ENCODE results near the gene LRRK1.

LRRK1 gene

DNA sequence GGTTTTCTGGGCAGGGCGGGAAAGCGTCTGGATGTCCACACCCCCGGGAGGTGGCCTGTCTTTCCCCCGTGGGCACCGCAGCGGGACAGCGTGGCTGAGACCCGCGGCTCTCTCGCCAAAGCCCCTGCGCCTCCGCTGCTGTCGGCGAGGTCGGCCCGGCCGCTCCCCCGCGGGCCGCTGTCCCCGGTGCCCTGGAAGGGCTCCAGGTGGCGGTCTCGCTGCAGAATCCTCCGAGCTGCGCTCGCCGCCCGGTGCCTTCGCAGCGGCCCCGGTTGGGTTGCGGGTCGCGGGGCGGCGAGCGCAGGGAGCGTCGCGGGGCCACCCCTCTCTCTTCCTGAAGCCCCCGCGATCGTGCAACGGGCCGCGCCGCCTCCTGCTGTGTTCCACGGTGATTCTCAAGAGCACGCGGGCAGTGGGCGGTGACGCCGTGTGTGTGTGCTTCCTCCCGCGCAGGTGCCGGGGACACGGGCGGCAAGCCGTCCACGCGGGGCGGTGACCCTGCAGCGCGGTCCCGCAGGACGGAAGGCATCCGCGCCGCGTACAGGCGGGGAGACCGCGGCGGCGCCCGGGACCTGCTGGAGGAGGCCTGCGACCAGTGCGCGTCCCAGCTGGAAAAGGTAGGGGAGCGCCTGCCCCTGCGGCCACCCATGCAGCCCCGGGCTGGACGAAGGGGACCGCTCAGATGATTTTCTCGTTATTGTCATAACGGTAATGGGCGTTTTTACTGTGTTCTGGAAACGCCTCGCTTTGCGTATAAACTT is 54.4 kb downstream of the LRRK1 start:
- peak overlapping the region; percentile 96 for H3K4me2 ChIP-seq (ENCODE audit: low read length, poor library complexity, severe bottlenecking)
- no peak overlapping the region for H2BK12ac ChIP-seq (ENCODE audit: low read length in 2 of 2)
- no peak overlapping the region for H4K91ac ChIP-seq (ENCODE audit: low read length)
- no peak overlapping the region for H4K8ac ChIP-seq (ENCODE audit: low read length)
- no peak overlapping the region for H2BK15ac ChIP-seq (ENCODE audit: low read depth, poor library complexity, severe bottlenecking)
- H3K18ac ChIP-seq (ENCODE audit: low read depth in 1 of 2, low read length in 2 of 2): no peak overlapping the region
- H3K27me3 ChIP-seq (ENCODE audit: control insufficient read depth in 1 of 2, insufficient read depth in 1 of 2, low read length in 2 of 2): peaks cover 0 to 48% of the 10 kb centered on the region in 2 experiments
- no peak overlapping the region for H3K4ac ChIP-seq (ENCODE audit: low read depth in 1 of 2, low read length in 2 of 2)
- H2AFZ ChIP-seq (ENCODE audit: low read depth, low read length): no peak overlapping the region
- DNase-seq: peak; percentile 10
- no peak overlapping the region for H2BK120ac ChIP-seq (ENCODE audit: low read depth, low read length)
- H3K79me1 ChIP-seq (replicated peaks; ENCODE audit: low read length, poor library complexity, severe bottlenecking): no peaks in the 10 kb centered on the region
- H3K23ac ChIP-seq (ENCODE audit: low read length in 2 of 2): peak overlapping the region in 1 of 2 experiments; percentile 78
- H2AK5ac ChIP-seq (ENCODE audit: low read length, severe bottlenecking): no peak overlapping the region
- H3K14ac ChIP-seq (ENCODE audit: low read length in 2 of 2): peak overlapping the region in 1 of 2 experiments; percentile 83
- H3K4me1 ChIP-seq (ENCODE audit: control insufficient read depth, insufficient read depth, low read depth, low read length): peaks cover 10% of the 10 kb centered on the region
- WGBS: under 1% methylated on average over 83 of the region's 90 CpGs
- no peak overlapping the region for H3K27ac ChIP-seq (ENCODE audit: low read length, poor library complexity, severe bottlenecking)
- no peak overlapping the region for H3K9ac ChIP-seq (ENCODE audit: low read length)
- peak overlapping the region; percentile 49 to 59 for H3K4me3 ChIP-seq (ENCODE audit: insufficient read depth in 1 of 2, low read depth in 1 of 2, low read length in 2 of 2)
- no peak overlapping the region for H2BK5ac ChIP-seq (ENCODE audit: low read depth, low read length, poor library complexity, severe bottlenecking)
- no peaks in the 10 kb centered on the region for H3K9me3 ChIP-seq (ENCODE audit: control insufficient read depth, low read length)
- peaks cover 2 to 6% of the 10 kb centered on the region in 2 experiments for H3K36me3 ChIP-seq (ENCODE audit: control insufficient read depth in 1 of 2, insufficient read depth in 2 of 2, low read depth in 1 of 2, low read length in 2 of 2)

DNA sequence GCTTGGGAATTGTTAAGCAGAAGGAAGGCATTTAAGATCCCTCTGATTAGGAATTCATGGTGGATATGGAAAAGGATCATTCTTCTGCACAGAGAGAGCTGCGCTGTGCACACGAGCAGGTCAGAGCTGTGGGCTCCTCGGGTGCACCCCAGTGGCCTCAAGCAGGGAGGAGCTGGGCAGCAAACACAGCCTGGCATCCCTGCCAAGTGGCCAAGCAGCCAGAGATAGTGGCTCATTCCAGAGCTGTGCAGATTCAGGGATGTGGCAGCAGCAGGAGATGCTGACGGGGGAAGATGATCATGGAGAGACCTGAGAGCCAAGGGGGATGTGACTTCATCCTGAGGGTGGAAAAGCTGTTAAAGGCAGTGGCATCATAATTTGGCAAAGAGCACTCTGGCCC is 55.9 kb downstream of the LRRK1 start:
- Histone ChIP-seq H2BK12ac (ENCODE audit: low read length in 2 of 2) (no peak overlapping the region), H3K9ac (ENCODE audit: low read length) (no peak overlapping the region), H3K23ac (ENCODE audit: low read length in 2 of 2) (no peak overlapping the region), H4K91ac (ENCODE audit: low read length) (no peak overlapping the region), H2AFZ (ENCODE audit: low read depth, low read length) (no peak overlapping the region), H3K4me3 (ENCODE audit: insufficient read depth in 1 of 2, low read depth in 1 of 2, low read length in 2 of 2) (no peak overlapping the region), H3K9me3 (ENCODE audit: control insufficient read depth, low read length) (no peaks in the 10 kb centered on the region), H3K4me1 (ENCODE audit: control insufficient read depth, insufficient read depth, low read depth, low read length) (peaks cover 10% of the 10 kb centered on the region), H3K4me2 (ENCODE audit: low read length, poor library complexity, severe bottlenecking) (no peak overlapping the region), H3K27ac (ENCODE audit: low read length, poor library complexity, severe bottlenecking) (no peak overlapping the region), H3K27me3 (ENCODE audit: control insufficient read depth in 1 of 2, insufficient read depth in 1 of 2, low read length in 2 of 2) (peaks cover 0 to 48% of the 10 kb centered on the region in 2 experiments), H3K18ac (ENCODE audit: low read depth in 1 of 2, low read length in 2 of 2) (no peak overlapping the region), H3K14ac (ENCODE audit: low read length in 2 of 2) (no peak overlapping the region), H3K79me1 (replicated peaks; ENCODE audit: low read length, poor library complexity, severe bottlenecking) (no peaks in the 10 kb centered on the region), H2BK15ac (ENCODE audit: low read depth, poor library complexity, severe bottlenecking) (no peak overlapping the region), H2BK5ac (ENCODE audit: low read depth, low read length, poor library complexity, severe bottlenecking) (no peak overlapping the region), H2BK120ac (ENCODE audit: low read depth, low read length) (no peak overlapping the region), H3K4ac (ENCODE audit: low read depth in 1 of 2, low read length in 2 of 2) (no peak overlapping the region), H4K8ac (ENCODE audit: low read length) (no peak overlapping the region), H3K36me3 (ENCODE audit: control insufficient read depth in 1 of 2, insufficient read depth in 2 of 2, low read depth in 1 of 2, low read length in 2 of 2) (peaks cover 2 to 6% of the 10 kb centered on the region in 2 experiments), H2AK5ac (ENCODE audit: low read length, severe bottlenecking) (no peak overlapping the region)
- no peak for DNase-seq
- WGBS: 67% methylated on average over 4 of the region's 4 CpGs

DNA sequence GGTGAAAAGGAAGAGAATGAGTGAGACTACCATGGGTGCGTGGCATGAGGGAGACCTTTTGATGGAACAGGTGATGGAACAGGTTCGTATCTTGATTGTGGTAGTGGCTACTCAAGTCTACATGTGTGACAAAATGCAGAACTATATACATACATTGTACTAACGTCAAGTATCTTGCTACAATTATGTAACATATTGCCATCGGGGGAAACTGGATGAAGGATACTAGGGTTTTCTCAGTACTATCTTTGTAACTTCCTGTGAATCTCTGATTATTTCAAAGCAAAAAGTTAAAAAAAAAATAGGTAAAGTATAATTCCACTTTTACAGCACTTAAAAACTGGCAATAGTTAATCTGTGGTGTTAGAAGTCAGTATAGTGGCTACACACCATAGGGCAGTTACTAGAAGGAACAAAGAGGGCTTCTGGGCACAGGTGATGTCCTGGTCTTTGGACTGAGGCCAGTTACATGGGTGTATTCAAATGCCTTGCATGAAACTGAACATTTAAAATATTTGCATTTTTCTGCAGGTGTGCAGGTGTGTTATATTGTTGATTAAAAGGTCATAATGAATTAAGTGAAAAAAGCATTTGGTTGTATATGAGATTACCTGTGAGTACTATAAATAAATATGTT is 61.4 kb downstream of the LRRK1 start:
- Histone ChIP-seq H2BK12ac (ENCODE audit: low read length in 2 of 2) (no peak overlapping the region), H4K91ac (ENCODE audit: low read length) (no peak overlapping the region), H2AFZ (ENCODE audit: low read depth, low read length) (no peak overlapping the region), H4K8ac (ENCODE audit: low read length) (no peak overlapping the region), H3K23ac (ENCODE audit: low read length in 2 of 2) (no peak overlapping the region), H2BK5ac (ENCODE audit: low read depth, low read length, poor library complexity, severe bottlenecking) (no peak overlapping the region), H3K18ac (ENCODE audit: low read depth in 1 of 2, low read length in 2 of 2) (no peak overlapping the region), H3K4me1 (ENCODE audit: control insufficient read depth, insufficient read depth, low read depth, low read length) (no peaks in the 10 kb centered on the region), H2BK15ac (ENCODE audit: low read depth, poor library complexity, severe bottlenecking) (no peak overlapping the region), H3K27me3 (ENCODE audit: control insufficient read depth in 1 of 2, insufficient read depth in 1 of 2, low read length in 2 of 2) (peaks cover 0 to 10% of the 10 kb centered on the region in 2 experiments), H3K4ac (ENCODE audit: low read depth in 1 of 2, low read length in 2 of 2) (no peak overlapping the region), H3K79me1 (replicated peaks; ENCODE audit: low read length, poor library complexity, severe bottlenecking) (no peaks in the 10 kb centered on the region), H3K27ac (ENCODE audit: low read length, poor library complexity, severe bottlenecking) (no peak overlapping the region), H3K4me3 (ENCODE audit: insufficient read depth in 1 of 2, low read depth in 1 of 2, low read length in 2 of 2) (no peak overlapping the region), H3K9ac (ENCODE audit: low read length) (no peak overlapping the region), H3K36me3 (ENCODE audit: control insufficient read depth in 1 of 2, insufficient read depth in 2 of 2, low read depth in 1 of 2, low read length in 2 of 2) (peaks cover 0 to 20% of the 10 kb centered on the region in 2 experiments), H2AK5ac (ENCODE audit: low read length, severe bottlenecking) (no peak overlapping the region), H2BK120ac (ENCODE audit: low read depth, low read length) (no peak overlapping the region), H3K4me2 (ENCODE audit: low read length, poor library complexity, severe bottlenecking) (no peak overlapping the region), H3K9me3 (ENCODE audit: control insufficient read depth, low read length) (peaks cover 5% of the 10 kb centered on the region), H3K14ac (ENCODE audit: low read length in 2 of 2) (no peak overlapping the region)
- DNase-seq: no peak
- WGBS: no CpG with 5 or more reads among the region's 4 CpGs

DNA sequence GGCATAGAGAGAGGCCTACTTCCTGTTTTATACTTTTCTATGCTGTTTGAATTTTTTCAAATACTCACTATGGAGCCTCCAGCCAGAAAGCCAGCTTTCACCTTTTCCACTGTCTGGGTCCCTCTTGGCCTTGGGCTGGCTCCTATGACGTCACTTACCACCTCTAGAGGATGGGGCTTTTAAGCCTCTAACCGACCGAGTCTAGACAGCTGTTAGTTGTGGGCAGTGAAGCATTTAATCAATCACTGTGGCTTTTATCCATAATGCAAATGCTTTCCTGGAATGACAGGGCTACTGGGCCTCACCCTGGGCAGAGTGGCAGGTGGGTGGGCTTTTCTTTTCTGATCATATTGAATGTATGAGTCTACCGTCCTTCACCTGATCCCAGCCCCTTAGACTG is 61.9 kb downstream of the LRRK1 start:
- H3K4me2 ChIP-seq (ENCODE audit: low read length, poor library complexity, severe bottlenecking): no peak overlapping the region
- H3K14ac ChIP-seq (ENCODE audit: low read length in 2 of 2): no peak overlapping the region
- H2AK5ac ChIP-seq (ENCODE audit: low read length, severe bottlenecking): no peak overlapping the region
- H3K9ac ChIP-seq (ENCODE audit: low read length): no peak overlapping the region
- no peak overlapping the region for H4K91ac ChIP-seq (ENCODE audit: low read length)
- H3K9me3 ChIP-seq (ENCODE audit: control insufficient read depth, low read length): peaks cover 5% of the 10 kb centered on the region
- H3K27me3 ChIP-seq (ENCODE audit: control insufficient read depth in 1 of 2, insufficient read depth in 1 of 2, low read length in 2 of 2): peaks cover 0 to 10% of the 10 kb centered on the region in 2 experiments
- H2BK120ac ChIP-seq (ENCODE audit: low read depth, low read length): no peak overlapping the region
- H2AFZ ChIP-seq (ENCODE audit: low read depth, low read length): no peak overlapping the region
- no peaks in the 10 kb centered on the region for H3K79me1 ChIP-seq (replicated peaks; ENCODE audit: low read length, poor library complexity, severe bottlenecking)
- no peak overlapping the region for H4K8ac ChIP-seq (ENCODE audit: low read length)
- H3K36me3 ChIP-seq (ENCODE audit: control insufficient read depth in 1 of 2, insufficient read depth in 2 of 2, low read depth in 1 of 2, low read length in 2 of 2): peaks cover 0 to 18% of the 10 kb centered on the region in 2 experiments
- no peak for DNase-seq
- no peak overlapping the region for H2BK12ac ChIP-seq (ENCODE audit: low read length in 2 of 2)
- no peak overlapping the region for H3K27ac ChIP-seq (ENCODE audit: low read length, poor library complexity, severe bottlenecking)
- 91% methylated on average over 4 of the region's 4 CpGs for WGBS
- H3K23ac ChIP-seq (ENCODE audit: low read length in 2 of 2): no peak overlapping the region
- no peak overlapping the region for H3K18ac ChIP-seq (ENCODE audit: low read depth in 1 of 2, low read length in 2 of 2)
- no peak overlapping the region for H2BK15ac ChIP-seq (ENCODE audit: low read depth, poor library complexity, severe bottlenecking)
- H2BK5ac ChIP-seq (ENCODE audit: low read depth, low read length, poor library complexity, severe bottlenecking): no peak overlapping the region
- H3K4ac ChIP-seq (ENCODE audit: low read depth in 1 of 2, low read length in 2 of 2): no peak overlapping the region
- no peaks in the 10 kb centered on the region for H3K4me1 ChIP-seq (ENCODE audit: control insufficient read depth, insufficient read depth, low read depth, low read length)
- H3K4me3 ChIP-seq (ENCODE audit: insufficient read depth in 1 of 2, low read depth in 1 of 2, low read length in 2 of 2): no peak overlapping the region
